Stomach (tissue), 9 donors: ENCODE results near the gene SSR4. TPM values are rescaled to one million over a fixed set of nuclear protein-coding genes. Genes with fewer than 3 reads are reported as not detected.

Source experiments
- DNase-seq, 2 donors: peaks; one replicate each; pipeline versions ENCODE4 v3.0.0 to v3.0.0-alpha.2; 2013 to 2019
- H3K27ac ChIP-seq, 5 donors: fragments of 200-600 bp in 4 of 5; sonication (generic) in 4 of 5; one replicate each; pipeline ENCODE4 v1.5.1; 2013 to 2019; ENCODE audit warnings: mild to moderate bottlenecking in 1 of 5, moderate library complexity in 1 of 5
- H3K27me3 ChIP-seq, 3 donors: fragments of 200-600 bp; sonication (generic); one replicate each; pipeline ENCODE4 v1.5.1; 2017 to 2019; ENCODE audit warnings: mixed run types in 1 of 3
- H3K36me3 ChIP-seq, 4 donors: fragments of 200-600 bp; sonication (generic); 1 replicate in 3 of 4; 2 replicates in 1 of 4; pipeline ENCODE4 v1.5.1; 2016 to 2019
- H3K4me1 ChIP-seq, 4 donors: fragments of 200-600 bp; sonication (generic); one replicate each; pipeline ENCODE4 v1.5.1; 2016 to 2019
- H3K4me3 ChIP-seq, 4 donors: fragments of 200-600 bp; sonication (generic) in 3 of 4; one replicate each; pipeline ENCODE4 v1.5.1; 2016 to 2019; ENCODE audit warnings: mild to moderate bottlenecking in 1 of 4
- H3K9me3 ChIP-seq, 4 donors: fragments of 200-600 bp; sonication (generic); one replicate each; pipeline ENCODE4 v1.5.1; 2016 to 2019
- CTCF ChIP-seq, 7 experiments: fragments of 450-650 bp in 4 of 7; fragments of 200-600 bp in 3 of 7; sonication (generic) in 3 of 7; IDR thresholded peaks; one replicate each; pipeline ENCODE4 v1.5.1; 2016 to 2019; ENCODE audit warnings: antibody characterized with exemption in 7 of 7, control low read depth in 2 of 7, mild to moderate bottlenecking in 1 of 7
- EP300 ChIP-seq: sonication (generic); formaldehyde crosslinking; IDR thresholded peaks from one replicate; pipeline ENCODE4 v1.6.1; 2017; ENCODE audit warnings: antibody characterized with exemption
- POLR2A ChIP-seq, 4 donors: fragments of 450-650 bp; IDR thresholded peaks; one replicate each; pipeline ENCODE4 v1.6.1; 2016; ENCODE audit warnings: antibody characterized with exemption in 4 of 4, control low read depth in 2 of 4, mild to moderate bottlenecking in 1 of 4, moderate library complexity in 1 of 4
- POLR2AphosphoS5 ChIP-seq, 3 donors: sonication (generic); formaldehyde crosslinking; IDR thresholded peaks; one replicate each; pipeline ENCODE4 v1.6.1; 2016; ENCODE audit warnings: antibody characterized with exemption in 3 of 3
- WGBS, 5 donors: extraction: QIAGEN DNeasy Blood & Tissue Kit in 3 of 5; methylation state at CpG; one replicate each; pipeline versions ENCODE4 v1.1.5 to v1.1.7; 2013 to 2018; 5-methylcytosine and 5-hydroxymethylcytosine counted together
- intact Hi-C: fragments of 100-400 bp; cut with DNase I; formaldehyde crosslinking; loops from one replicate; pipeline ENCODE4 v1.15.1; 2023; ENCODE audit warnings: low total_unique reads
- polyA plus RNA-seq, 3 donors: library from polyadenylated mRNA; stranded (reverse); fragments of 200-250 nt; gene quantifications; one replicate each; pipeline ENCODE4 v1.2.3, GENCODE V29; 2013
- total RNA-seq, 5 donors: library from RNA; depleted of rRNA; stranded (reverse); fragments of >200 nt; gene quantifications; one replicate each; pipeline versions ENCODE4 v1.1.0 to v1.2.3, GENCODE V29; 2014 to 2016
- donor health status: healthy with polysubstance abuse.
- donor health status: Bipolar disorder and iron deficiency.
- donor health status: healthy.

Gene SSR4
- total and polyA plus RNA-seq, 8 donors = 13.9 to 717 (median 174) TPM

DNA sequence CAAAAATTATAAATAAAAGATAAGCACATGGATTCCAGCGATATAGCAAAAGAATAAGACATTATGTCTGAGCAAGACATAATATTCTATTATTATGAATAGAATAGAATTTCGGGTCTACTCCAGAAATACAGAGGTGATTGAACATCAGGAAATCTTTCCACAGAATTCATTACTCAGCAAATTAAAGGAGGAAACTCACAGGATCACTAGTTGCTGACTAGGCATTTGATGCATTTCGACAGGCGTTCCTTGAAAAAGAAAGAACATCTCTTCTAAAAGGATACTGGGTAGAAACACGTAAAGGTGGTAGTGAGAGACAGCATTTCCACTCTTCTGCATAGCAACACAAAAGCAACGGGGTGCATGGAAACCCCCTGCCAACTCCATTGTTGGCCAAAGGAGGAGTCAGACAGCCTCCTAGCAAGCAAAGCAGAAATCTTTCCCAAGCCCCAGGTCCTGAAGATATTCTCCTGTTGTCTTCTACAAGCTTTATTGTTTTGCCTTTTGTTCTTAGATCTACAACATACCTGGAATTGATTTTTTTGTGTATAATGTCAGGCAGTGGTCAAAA is 50.1 kb downstream of the SSR4 start:
- TF ChIP-seq CTCF (IDR thresholded peaks at IDR 0.05) (no peak), POLR2AphosphoS5 (IDR thresholded peaks at IDR 0.05) (no peak), POLR2A (IDR thresholded peaks at IDR 0.05) (no peak), EP300 (no peak)

DNA sequence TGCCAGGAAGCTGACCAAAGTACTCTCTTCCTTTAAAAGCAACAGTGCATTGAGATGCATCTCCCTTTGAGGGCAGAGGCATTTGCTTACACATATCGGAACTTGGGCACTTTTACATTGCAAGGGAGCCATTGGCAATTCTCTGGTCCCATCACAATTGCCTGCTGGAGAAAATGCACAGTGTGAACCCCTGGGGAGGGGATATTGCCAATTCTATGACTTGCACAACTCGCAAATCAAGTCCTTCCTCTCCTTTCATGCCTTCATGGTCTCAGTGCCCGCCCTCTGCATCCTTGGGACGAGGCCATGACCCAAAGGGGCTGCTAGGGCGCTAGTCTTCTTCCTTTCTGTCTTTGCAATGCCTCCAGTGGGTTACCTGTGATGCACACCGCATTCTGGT is 50.7 kb downstream of the SSR4 start:
- Histone ChIP-seq H3K9me3 (no peaks in the 10 kb centered on the region), H3K27ac (no peak overlapping the region), H3K36me3 (no peaks in the 10 kb centered on the region), H3K4me3 (no peak overlapping the region), H3K4me1 (no peaks in the 10 kb centered on the region), H3K27me3 (peaks cover 0 to 34% (median 12%) of the 10 kb centered on the region in 3 donors)
- TF ChIP-seq POLR2A (IDR thresholded peaks at IDR 0.05) (no peak), CTCF (IDR thresholded peaks at IDR 0.05) (no peak), EP300 (no peak), POLR2AphosphoS5 (IDR thresholded peaks at IDR 0.05) (no peak)
- no peak for DNase-seq
- WGBS, 5 donors = 29 to 42% (median 32%) methylated on average over 4 to 6 of the region's 6 CpGs
- intact Hi-C loops = no loop called here

More for the DNA sequence above, 50.1 kb downstream of the SSR4 start:
- H3K9me3 ChIP-seq = no peaks in the 10 kb centered on the region
- peaks cover 0 to 36% (median 14%) of the 10 kb centered on the region in 3 donors for H3K27me3 ChIP-seq
- no peaks in the 10 kb centered on the region for H3K4me1 ChIP-seq
- no peaks in the 10 kb centered on the region for H3K36me3 ChIP-seq
- H3K4me3 ChIP-seq = no peak overlapping the region
- WGBS, 5 donors = 23 to 40% (median 32%) methylated on average over 6 of the region's 6 CpGs
- intact Hi-C loops = no loop called here
- H3K27ac ChIP-seq = no peak overlapping the region
- no peak for DNase-seq

DNA sequence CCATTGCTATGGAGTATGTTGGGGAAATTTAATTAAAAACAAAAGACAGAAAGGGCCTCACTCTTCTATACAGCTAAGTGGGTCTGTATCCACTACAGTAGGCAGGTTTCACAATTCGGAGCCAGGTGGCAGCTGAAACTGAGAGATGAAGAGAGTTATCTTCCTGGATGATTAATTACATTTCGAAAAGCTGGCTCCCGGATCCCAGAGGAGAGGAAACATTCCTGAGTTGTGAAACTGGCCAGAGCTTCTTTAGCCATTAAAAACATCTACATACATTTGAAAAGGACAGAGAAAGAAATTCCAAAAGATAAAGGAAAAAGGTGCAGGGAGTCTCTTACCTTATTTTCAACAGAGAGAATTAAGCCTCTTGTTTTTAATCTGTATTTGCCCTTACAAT is 51.4 kb downstream of the SSR4 start:
- peaks cover 0 to 34% (median 10%) of the 10 kb centered on the region in 3 donors for H3K27me3 ChIP-seq
- no peak for DNase-seq
- no peaks in the 10 kb centered on the region for H3K4me1 ChIP-seq
- intact Hi-C loops = no loop called here
- TF ChIP-seq POLR2AphosphoS5 (IDR thresholded peaks at IDR 0.05) (no peak), POLR2A (IDR thresholded peaks at IDR 0.05) (no peak), CTCF (IDR thresholded peaks at IDR 0.05) (no peak), EP300 (no peak)
- no peaks in the 10 kb centered on the region for H3K9me3 ChIP-seq
- H3K36me3 ChIP-seq = no peaks in the 10 kb centered on the region
- no peak overlapping the region for H3K27ac ChIP-seq
- H3K4me3 ChIP-seq = no peak overlapping the region
- WGBS, 5 donors = 10 to 37% (median 12%) methylated on average over 3 of the region's 3 CpGs

Other genes starting within 250 kb of the SSR4 start
- gene CCNQ, start 195.5 kb upstream of the SSR4 start, total RNA-seq = 10 to 100 TPM in 3 of 5 donors, under 1 TPM in 1, not detected in 1; 0.58 to 55.4 (median 17.0) TPM
- gene CCNQ, start 195.5 kb upstream of the SSR4 start, polyA plus RNA-seq = 10 to 100 TPM; 26.2 to 36.5 (median 32.2) TPM
- gene DUSP9, start 147.5 kb upstream of the SSR4 start, total RNA-seq = under 1 TPM in 1 of 5 donors, not detected in 4; 0.18 TPM
- gene DUSP9, start 147.5 kb upstream of the SSR4 start, polyA plus RNA-seq = under 1 TPM in 1 of 3 donors, not detected in 2; 0.25 TPM
- gene PNCK, start 120.9 kb upstream of the SSR4 start, total RNA-seq = 10 to 100 TPM in 2 of 5 donors, 1 to 10 TPM in 2, under 1 TPM in 1; 0.87 to 21.0 (median 8.3) TPM
- 10 to 100 TPM in 1 of 3 donors, under 1 TPM in 1, not detected in 1; 0.44 to 14.9 TPM for gene PNCK, start 120.9 kb upstream of the SSR4 start, polyA plus RNA-seq
- 10 to 100 TPM; 17.7 to 32.7 (median 19.1) TPM for gene SLC6A8, start 106.7 kb upstream of the SSR4 start, total RNA-seq
- 10 to 100 TPM in 2 of 3 donors, 1 to 10 TPM in 1; 7.3 to 30.9 (median 15.9) TPM for gene SLC6A8, start 106.7 kb upstream of the SSR4 start, polyA plus RNA-seq
- gene BCAP31, start 70.3 kb upstream of the SSR4 start, total RNA-seq = 100 to 1,000 TPM in 1 of 5 donors, 10 to 100 TPM in 3, under 1 TPM in 1; 0.58 to 121 (median 75.9) TPM
- 100 to 1,000 TPM in 1 of 3 donors, 10 to 100 TPM in 2; 49.6 to 156 (median 88.0) TPM for gene BCAP31, start 70.3 kb upstream of the SSR4 start, polyA plus RNA-seq
- gene ABCD1, start 69.8 kb upstream of the SSR4 start, total RNA-seq = 10 to 100 TPM in 3 of 5 donors, 1 to 10 TPM in 2; 2.4 to 22.3 (median 14.5) TPM
- gene ABCD1, start 69.8 kb upstream of the SSR4 start, polyA plus RNA-seq = 1 to 10 TPM; 3.2 to 3.7 (median 3.4) TPM
- gene PLXNB3, start 30.4 kb upstream of the SSR4 start, total RNA-seq = 10 to 100 TPM in 3 of 5 donors, 1 to 10 TPM in 2; 1.8 to 49.2 (median 18.7) TPM
- gene PLXNB3, start 30.4 kb upstream of the SSR4 start, polyA plus RNA-seq = 10 to 100 TPM in 1 of 3 donors, 1 to 10 TPM in 2; 5.2 to 11.9 (median 6.0) TPM
- gene SRPK3, start 13.6 kb upstream of the SSR4 start, total RNA-seq = 1 to 10 TPM in 3 of 5 donors, not detected in 2; 1.1 to 3.6 (median 1.6) TPM
- 1 to 10 TPM in 1 of 3 donors, under 1 TPM in 2; 0.35 to 1.7 (median 0.46) TPM for gene SRPK3, start 13.6 kb upstream of the SSR4 start, polyA plus RNA-seq
- gene IDH3G, start 293 bp upstream of the SSR4 start, total RNA-seq = 100 to 1,000 TPM in 1 of 5 donors, 10 to 100 TPM in 4; 31.0 to 186 (median 54.0) TPM
- gene IDH3G, start 293 bp upstream of the SSR4 start, polyA plus RNA-seq = 10 to 100 TPM; 52.3 to 57.7 (median 54.4) TPM
- 10 to 100 TPM in 1 of 5 donors, 1 to 10 TPM in 4; 4.6 to 11.1 (median 6.7) TPM for gene PDZD4, start 35.9 kb downstream of the SSR4 start, total RNA-seq
- 1 to 10 TPM; 2.1 to 5.5 (median 3.4) TPM for gene PDZD4, start 35.9 kb downstream of the SSR4 start, polyA plus RNA-seq
- 10 to 100 TPM in 1 of 5 donors, 1 to 10 TPM in 3, under 1 TPM in 1; under 0.01 to 19.1 (median 2.8) TPM for gene L1CAM, start 91.5 kb downstream of the SSR4 start, total RNA-seq
- gene L1CAM, start 91.5 kb downstream of the SSR4 start, polyA plus RNA-seq = 1 to 10 TPM in 1 of 3 donors, under 1 TPM in 2; 0.62 to 3.1 (median 0.76) TPM
- gene AVPR2, start 110.0 kb downstream of the SSR4 start, total RNA-seq = under 1 TPM in 1 of 5 donors, not detected in 4; 0.37 TPM
- gene AVPR2, start 110.0 kb downstream of the SSR4 start, polyA plus RNA-seq = 1 to 10 TPM in 2 of 3 donors, under 1 TPM in 1; 0.19 to 1.4 (median 1.1) TPM
- gene ARHGAP4, start 131.6 kb downstream of the SSR4 start, total RNA-seq = 10 to 100 TPM; 18.5 to 93.9 (median 67.7) TPM
- gene ARHGAP4, start 131.6 kb downstream of the SSR4 start, polyA plus RNA-seq = 10 to 100 TPM; 24.9 to 35.5 (median 25.2) TPM
- 10 to 100 TPM; 23.2 to 63.8 (median 35.6) TPM for gene NAA10, start 140.4 kb downstream of the SSR4 start, total RNA-seq
- 100 to 1,000 TPM; 114 to 161 (median 125) TPM for gene NAA10, start 140.4 kb downstream of the SSR4 start, polyA plus RNA-seq
- gene RENBP, start 150.0 kb downstream of the SSR4 start, total RNA-seq = 1 to 10 TPM in 2 of 5 donors, not detected in 3; 2.3 to 8.3 TPM
- 10 to 100 TPM in 1 of 3 donors, 1 to 10 TPM in 2; 4.4 to 12.7 (median 8.1) TPM for gene RENBP, start 150.0 kb downstream of the SSR4 start, polyA plus RNA-seq
- 10 to 100 TPM; 13.2 to 61.6 (median 35.3) TPM for gene HCFC1, start 177.2 kb downstream of the SSR4 start, total RNA-seq
- 10 to 100 TPM in 2 of 3 donors, 1 to 10 TPM in 1; 9.0 to 13.9 (median 12.6) TPM for gene HCFC1, start 177.2 kb downstream of the SSR4 start, polyA plus RNA-seq
- gene TMEM187, start 178.1 kb downstream of the SSR4 start, total RNA-seq = 10 to 100 TPM in 1 of 5 donors, 1 to 10 TPM in 2, under 1 TPM in 1, not detected in 1; 0.89 to 16.2 (median 2.9) TPM
- 1 to 10 TPM; 2.3 to 7.0 (median 6.3) TPM for gene TMEM187, start 178.1 kb downstream of the SSR4 start, polyA plus RNA-seq
- 100 to 1,000 TPM in 2 of 5 donors, 10 to 100 TPM in 3; 25.5 to 211 (median 75.2) TPM for gene IRAK1, start 225.2 kb downstream of the SSR4 start, total RNA-seq
- gene IRAK1, start 225.2 kb downstream of the SSR4 start, polyA plus RNA-seq = 10 to 100 TPM; 52.1 to 73.9 (median 59.1) TPM